Neural cell (in vitro differentiated cells): ENCODE data around the gene HIPK2. TPM values are rescaled to one million over a fixed set of nuclear protein-coding genes. Genes with fewer than 3 reads are reported as not detected.

Experiments
- H2AFZ ChIP-seq: fragments of 200-600, 300-800 bp; sonication (generic), shearing (Covaris generic); 2 replicates; pipeline ENCODE4 v1.6.0; 2014; ENCODE audit warnings: low read depth, mild to moderate bottlenecking, antibody characterized with exemption, low read length, moderate library complexity
- H3F3A ChIP-seq: fragments of 200-600 bp; shearing (Covaris generic); 2 replicates; pipeline ENCODE4 v1.6.1; 2016; ENCODE audit warnings: mild to moderate bottlenecking, moderate library complexity, mixed read lengths, antibody characterized with exemption, low read length; ENCODE audit not compliant: insufficient read depth, poor library complexity, severe bottlenecking
- H3K27ac ChIP-seq: fragments of 200-600, 300-800 bp; sonication (generic), shearing (Covaris generic); 2 replicates; pipeline ENCODE4 v1.5.1; 2014; ENCODE audit warnings: mild to moderate bottlenecking, low read length, moderate library complexity
- H3K27me3 ChIP-seq: fragments of 300-800, 200-600 bp; sonication (generic), shearing (Covaris generic); 2 replicates; pipeline ENCODE4 v1.6.0; 2014; ENCODE audit warnings: mild to moderate bottlenecking, low read depth, low read length, moderate library complexity; ENCODE audit not compliant: insufficient read depth
- H3K36me3 ChIP-seq: fragments of 300-800, 200-600 bp; sonication (generic), shearing (Covaris generic); 2 replicates; pipeline ENCODE4 v1.5.1; 2014; ENCODE audit warnings: mild to moderate bottlenecking, antibody characterized with exemption, low read length, moderate library complexity; ENCODE audit not compliant: insufficient read depth
- H3K4me2 ChIP-seq: fragments of 300-800, 200-600 bp; sonication (generic), shearing (Covaris generic); 2 replicates; pipeline ENCODE4 v1.6.0; 2014; ENCODE audit warnings: mild to moderate bottlenecking, low read length
- H3K4me3 ChIP-seq: fragments of 300-800, 200-600 bp; sonication (generic), shearing (Covaris generic); 2 replicates; pipeline ENCODE4 v1.5.1; 2014; ENCODE audit warnings: mild to moderate bottlenecking, low read length, moderate library complexity
- H3K79me2 ChIP-seq: fragments of 200-600 bp; shearing (Covaris generic); replicated peaks from 2 replicates; pipeline ENCODE4 v1.6.0; 2014; ENCODE audit warnings: mild to moderate bottlenecking, low read length, moderate library complexity; ENCODE audit not compliant: insufficient read depth
- H3K9ac ChIP-seq: fragments of 300-800, 200-600 bp; sonication (generic), shearing (Covaris generic); 2 replicates; pipeline ENCODE4 v1.6.1; 2016; ENCODE audit warnings: mild to moderate bottlenecking, low read length, mixed read lengths
- H3K9me2 ChIP-seq: fragments of 200-600 bp; shearing (Covaris generic); 2 replicates; pipeline ENCODE4 v1.6.1; 2016; ENCODE audit warnings: mild to moderate bottlenecking, low read length, mixed read lengths; ENCODE audit not compliant: insufficient read depth
- H3K9me3 ChIP-seq: fragments of 200-600, 300-800 bp; sonication (generic), shearing (Covaris generic); 2 replicates; pipeline ENCODE4 v1.6.1; 2016; ENCODE audit warnings: mild to moderate bottlenecking, mixed run types, low read length, moderate library complexity, mixed read lengths
- H4K20me1 ChIP-seq: fragments of 200-600 bp; shearing (Covaris generic); 2 replicates; pipeline ENCODE4 v1.6.1; 2016; ENCODE audit warnings: mild to moderate bottlenecking, mixed run types; ENCODE audit not compliant: insufficient read depth
- EP300 ChIP-seq: fragments of 450-650 bp; conservative IDR thresholded peaks from 2 replicates; pipeline ENCODE4 v1.6.1; 2014; ENCODE audit warnings: antibody characterized with exemption, mild to moderate bottlenecking, moderate library complexity; ENCODE audit not compliant: poor library complexity, severe bottlenecking
- EZH2 ChIP-seq: fragments of 200-600, 300-800 bp; shearing (Covaris generic), sonication (generic); IDR thresholded peaks from 2 replicates; pipeline ENCODE4 v1.6.1; 2014; ENCODE audit warnings: antibody characterized with exemption, low read length, borderline replicate concordance, mild to moderate bottlenecking; ENCODE audit not compliant: insufficient read depth, poor library complexity, severe bottlenecking
- MXI1 ChIP-seq: fragments of 450-650 bp; conservative IDR thresholded peaks from 2 replicates; pipeline ENCODE4 v1.6.1; 2014; ENCODE audit warnings: antibody characterized with exemption, mild to moderate bottlenecking; ENCODE audit not compliant: poor library complexity, severe bottlenecking
- POLR2AphosphoS5 ChIP-seq: IDR thresholded peaks from 2 replicates; pipeline ENCODE4 v1.6.1; 2012
- RAD21 ChIP-seq: fragments of 450-650 bp; conservative IDR thresholded peaks from 2 replicates; pipeline ENCODE4 v1.6.1; 2014; ENCODE audit warnings: antibody characterized with exemption, mild to moderate bottlenecking, moderate library complexity
- SMC3 ChIP-seq: fragments of 450-650 bp; conservative IDR thresholded peaks from 2 replicates; pipeline ENCODE4 v1.6.1; 2014; ENCODE audit warnings: antibody characterized with exemption, mild to moderate bottlenecking, moderate library complexity; ENCODE audit not compliant: poor library complexity
- TAF1 ChIP-seq: IDR thresholded peaks from 2 replicates; pipeline ENCODE4 v1.6.1; 2012; ENCODE audit warnings: low read depth
- polyA plus RNA-seq: library from polyadenylated mRNA; depleted of rRNA; stranded (reverse); fragments of >200 nt; gene quantifications from 2 replicates; pipeline ENCODE4 v1.2.3, GENCODE V29; 2014
- TF ChIP-seq, protein P1 (sequence below): IDR thresholded peaks from 2 replicates; pipeline ENCODE4 v1.6.1; 2012; ENCODE audit warnings: borderline replicate concordance
- TF ChIP-seq, protein P2 (sequence below): fragments of 450-650 bp; IDR thresholded peaks from 2 replicates; pipeline ENCODE4 v1.5.1; 2014; ENCODE audit warnings: antibody characterized with exemption, mild to moderate bottlenecking, moderate library complexity; ENCODE audit not compliant: poor library complexity, severe bottlenecking

The HIPK2 gene
- polyA plus RNA-seq, 1 donor from 2014 or later = 8.5 TPM

DNA sequence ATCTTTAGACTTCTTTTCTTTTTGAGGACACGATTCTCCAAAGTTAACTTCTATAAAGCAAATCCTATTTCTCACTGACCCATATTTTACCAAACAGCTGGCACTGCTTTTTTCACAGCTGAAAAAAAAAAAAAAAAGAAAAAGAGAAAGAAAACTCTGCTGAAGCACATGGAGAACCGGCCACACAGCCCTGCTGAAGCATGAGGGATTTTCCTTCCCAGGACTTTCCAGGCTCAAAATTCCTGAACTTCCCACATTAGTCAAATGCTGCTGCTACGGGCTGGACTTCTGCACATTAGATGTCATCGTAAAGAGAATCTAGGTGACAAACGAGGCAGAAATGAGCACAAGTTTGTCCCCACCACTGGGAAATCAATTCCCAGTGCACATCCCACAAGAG lies 25.2 kb downstream of the HIPK2 start:
- no peak for TF ChIP-seq SMC3
- TF ChIP-seq, protein P1, sequence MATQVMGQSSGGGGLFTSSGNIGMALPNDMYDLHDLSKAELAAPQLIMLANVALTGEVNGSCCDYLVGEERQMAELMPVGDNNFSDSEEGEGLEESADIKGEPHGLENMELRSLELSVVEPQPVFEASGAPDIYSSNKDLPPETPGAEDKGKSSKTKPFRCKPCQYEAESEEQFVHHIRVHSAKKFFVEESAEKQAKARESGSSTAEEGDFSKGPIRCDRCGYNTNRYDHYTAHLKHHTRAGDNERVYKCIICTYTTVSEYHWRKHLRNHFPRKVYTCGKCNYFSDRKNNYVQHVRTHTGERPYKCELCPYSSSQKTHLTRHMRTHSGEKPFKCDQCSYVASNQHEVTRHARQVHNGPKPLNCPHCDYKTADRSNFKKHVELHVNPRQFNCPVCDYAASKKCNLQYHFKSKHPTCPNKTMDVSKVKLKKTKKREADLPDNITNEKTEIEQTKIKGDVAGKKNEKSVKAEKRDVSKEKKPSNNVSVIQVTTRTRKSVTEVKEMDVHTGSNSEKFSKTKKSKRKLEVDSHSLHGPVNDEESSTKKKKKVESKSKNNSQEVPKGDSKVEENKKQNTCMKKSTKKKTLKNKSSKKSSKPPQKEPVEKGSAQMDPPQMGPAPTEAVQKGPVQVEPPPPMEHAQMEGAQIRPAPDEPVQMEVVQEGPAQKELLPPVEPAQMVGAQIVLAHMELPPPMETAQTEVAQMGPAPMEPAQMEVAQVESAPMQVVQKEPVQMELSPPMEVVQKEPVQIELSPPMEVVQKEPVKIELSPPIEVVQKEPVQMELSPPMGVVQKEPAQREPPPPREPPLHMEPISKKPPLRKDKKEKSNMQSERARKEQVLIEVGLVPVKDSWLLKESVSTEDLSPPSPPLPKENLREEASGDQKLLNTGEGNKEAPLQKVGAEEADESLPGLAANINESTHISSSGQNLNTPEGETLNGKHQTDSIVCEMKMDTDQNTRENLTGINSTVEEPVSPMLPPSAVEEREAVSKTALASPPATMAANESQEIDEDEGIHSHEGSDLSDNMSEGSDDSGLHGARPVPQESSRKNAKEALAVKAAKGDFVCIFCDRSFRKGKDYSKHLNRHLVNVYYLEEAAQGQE = no peak
- no peak for TF ChIP-seq POLR2AphosphoS5
- no peak for TF ChIP-seq EZH2
- TF ChIP-seq MXI1 = no peak
- no peak for TF ChIP-seq EP300
- no peak for TF ChIP-seq RAD21
- TF ChIP-seq TAF1 = no peak
- TF ChIP-seq, protein P2, sequence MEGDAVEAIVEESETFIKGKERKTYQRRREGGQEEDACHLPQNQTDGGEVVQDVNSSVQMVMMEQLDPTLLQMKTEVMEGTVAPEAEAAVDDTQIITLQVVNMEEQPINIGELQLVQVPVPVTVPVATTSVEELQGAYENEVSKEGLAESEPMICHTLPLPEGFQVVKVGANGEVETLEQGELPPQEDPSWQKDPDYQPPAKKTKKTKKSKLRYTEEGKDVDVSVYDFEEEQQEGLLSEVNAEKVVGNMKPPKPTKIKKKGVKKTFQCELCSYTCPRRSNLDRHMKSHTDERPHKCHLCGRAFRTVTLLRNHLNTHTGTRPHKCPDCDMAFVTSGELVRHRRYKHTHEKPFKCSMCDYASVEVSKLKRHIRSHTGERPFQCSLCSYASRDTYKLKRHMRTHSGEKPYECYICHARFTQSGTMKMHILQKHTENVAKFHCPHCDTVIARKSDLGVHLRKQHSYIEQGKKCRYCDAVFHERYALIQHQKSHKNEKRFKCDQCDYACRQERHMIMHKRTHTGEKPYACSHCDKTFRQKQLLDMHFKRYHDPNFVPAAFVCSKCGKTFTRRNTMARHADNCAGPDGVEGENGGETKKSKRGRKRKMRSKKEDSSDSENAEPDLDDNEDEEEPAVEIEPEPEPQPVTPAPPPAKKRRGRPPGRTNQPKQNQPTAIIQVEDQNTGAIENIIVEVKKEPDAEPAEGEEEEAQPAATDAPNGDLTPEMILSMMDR = no peak
- no peak overlapping the region for H3K9ac ChIP-seq
- H3K79me2 ChIP-seq = peaks cover 90% of the 10 kb centered on the region
- no peak overlapping the region for H3K4me3 ChIP-seq
- H3K9me2 ChIP-seq = no peaks in the 10 kb centered on the region
- no peaks in the 10 kb centered on the region for H3K27me3 ChIP-seq
- no peaks in the 10 kb centered on the region for H3F3A ChIP-seq
- no peaks in the 10 kb centered on the region for H4K20me1 ChIP-seq
- H3K4me2 ChIP-seq = no peak overlapping the region
- H3K36me3 ChIP-seq = no peaks in the 10 kb centered on the region
- no peak overlapping the region for H3K27ac ChIP-seq
- no peak overlapping the region for H2AFZ ChIP-seq
- H3K9me3 ChIP-seq = no peaks in the 10 kb centered on the region

DNA sequence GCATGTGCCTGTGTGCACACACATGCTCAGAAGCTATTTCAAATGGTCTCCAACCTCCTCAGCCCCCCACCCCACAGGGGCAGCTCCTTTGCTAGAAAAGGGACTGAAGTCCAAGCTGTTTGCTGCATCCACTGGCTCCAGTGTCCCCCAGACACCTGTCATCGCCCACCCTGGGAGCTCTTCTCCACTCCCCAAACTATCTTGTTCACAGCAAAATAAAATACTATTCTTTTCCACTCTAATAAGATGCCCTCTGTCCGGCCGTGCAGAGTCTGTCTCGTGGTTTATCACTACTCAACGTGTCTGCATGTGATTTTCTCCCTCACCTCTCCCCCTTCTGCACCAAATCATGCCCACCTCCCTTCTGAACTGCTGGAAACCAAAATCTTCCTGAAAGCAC lies 25.6 kb downstream of the HIPK2 start:
- no peak overlapping the region for H3K4me3 ChIP-seq
- no peaks in the 10 kb centered on the region for H3K36me3 ChIP-seq
- H3K4me2 ChIP-seq = no peak overlapping the region
- H3K79me2 ChIP-seq = peaks cover 85% of the 10 kb centered on the region
- H3K9me3 ChIP-seq = no peaks in the 10 kb centered on the region
- H3K9ac ChIP-seq = no peak overlapping the region
- H4K20me1 ChIP-seq = no peaks in the 10 kb centered on the region
- TF ChIP-seq MXI1 (no peak), SMC3 (no peak), EP300 (no peak), RAD21 (no peak), POLR2AphosphoS5 (no peak), EZH2 (no peak)
- no peaks in the 10 kb centered on the region for H3F3A ChIP-seq
- no peaks in the 10 kb centered on the region for H3K27me3 ChIP-seq
- H3K27ac ChIP-seq = no peak overlapping the region
- no peak overlapping the region for H2AFZ ChIP-seq
- H3K9me2 ChIP-seq = no peaks in the 10 kb centered on the region
